Endothelial cell of umbilical vein (primary cell): ENCODE results near the gene VRK1. TPM values are rescaled to one million over a fixed set of nuclear protein-coding genes. Genes with fewer than 3 reads are reported as not detected.

Experiments used
- BruUV-seq: library from RNA; stranded (reverse); fragments of 400-500 nt; replicated peaks from 2 replicates; lab custom pipeline; 2021; lab: Mats Ljungman, UMichigan
- CTCF ChIA-PET: fragments of 300-600, 350-600 bp; sonication (Branson Sonifier 250); formaldehyde crosslinking; loops from one replicate; lab custom pipeline; 2021; ENCODE audit warnings: antibody characterized with exemption, inconsistent platforms; lab: Charles Lee
- POLR2A ChIA-PET: fragments of 300-600, 350-600 bp; sonication (Branson Sonifier 250); formaldehyde crosslinking; loops from one replicate; lab custom pipeline; 2021; ENCODE audit warnings: antibody characterized with exemption, inconsistent platforms; lab: Charles Lee
- DNase-seq: peaks from one replicate; pipeline ENCODE4 v3.0.0-alpha.2; 2011; ENCODE audit warnings: low read depth, low spot score
- FAIRE-seq: peaks from 2 replicates; lab custom pipeline; 2011; peaks lifted over from hg19 to GRCh38; lab: Jason Lieb, UNC
- H2AFZ ChIP-seq: 2 replicates; pipeline ENCODE4 v1.6.0; 2012; ENCODE audit warnings: low read depth, low read length, control low read depth, inconsistent platforms
- H3K27ac ChIP-seq: 2 replicates; pipeline ENCODE4 v1.5.1; 2011; ENCODE audit warnings: low read depth, mild to moderate bottlenecking, control low read depth, low read length, moderate library complexity; ENCODE audit not compliant: insufficient read depth
- H3K27me3 ChIP-seq, 2 experiments: 2 replicates each; pipeline versions ENCODE4 v1.6.0 to v1.6.1; 2011; ENCODE audit warnings: low read length in 2 of 2, mixed read lengths in 1 of 2; ENCODE audit not compliant: control insufficient read depth in 2 of 2, insufficient read depth in 2 of 2
- H3K36me3 ChIP-seq, 2 experiments: 2 replicates in 1 of 2; 3 replicates in 1 of 2; pipeline ENCODE4 v1.5.1; 2011; ENCODE audit warnings: low read length in 2 of 2, mild to moderate bottlenecking in 1 of 2, moderate library complexity in 1 of 2; ENCODE audit not compliant: control insufficient read depth in 2 of 2, insufficient read depth in 2 of 2; ENCODE audit errors: extremely low read depth in 1 of 2
- H3K4me1 ChIP-seq: 3 replicates; pipeline ENCODE4 v1.5.1; 2011; ENCODE audit warnings: mild to moderate bottlenecking, low read length; ENCODE audit not compliant: control insufficient read depth, insufficient read depth; ENCODE audit errors: extremely low read depth
- H3K4me2 ChIP-seq: 2 replicates; pipeline ENCODE4 v1.6.1; 2011; ENCODE audit warnings: low read length, control low read depth, mixed read lengths; ENCODE audit not compliant: insufficient read depth
- H3K4me3 ChIP-seq, 3 experiments: fragments of 200-600 bp in 1 of 3; sonication (generic), shearing (Covaris generic) in 1 of 3; replicated peaks in 1 of 3; 2 replicates each; pipeline ENCODE4 v1.5.1; 2011 to 2016; ENCODE audit warnings: control low read depth in 3 of 3, low read length in 3 of 3, mild to moderate bottlenecking in 2 of 3, inconsistent platforms in 1 of 3, low read depth in 1 of 3, moderate library complexity in 1 of 3; ENCODE audit not compliant: insufficient read depth in 1 of 3
- H3K79me2 ChIP-seq: 2 replicates; pipeline ENCODE4 v1.6.0; 2012; ENCODE audit warnings: low read length, inconsistent platforms; ENCODE audit not compliant: control insufficient read depth, insufficient read depth
- H3K9ac ChIP-seq: replicated peaks from 2 replicates; pipeline ENCODE3; 2011; ENCODE audit warnings: low read length, control low read depth; ENCODE audit not compliant: insufficient read depth; ENCODE audit errors: extremely low read depth
- H3K9me1 ChIP-seq: replicated peaks from 3 replicates; pipeline ENCODE4 v1.6.0; 2011; ENCODE audit warnings: mild to moderate bottlenecking, low read length; ENCODE audit not compliant: control insufficient read depth, insufficient read depth; ENCODE audit errors: extremely low read depth
- H3K9me3 ChIP-seq: replicated peaks from 2 replicates; pipeline ENCODE4 v1.5.1; 2012; ENCODE audit warnings: low read length, inconsistent platforms; ENCODE audit not compliant: control insufficient read depth, insufficient read depth
- H4K20me1 ChIP-seq: replicated peaks from 2 replicates; pipeline ENCODE3; 2011; ENCODE audit warnings: mild to moderate bottlenecking, low read length; ENCODE audit not compliant: control insufficient read depth, insufficient read depth; ENCODE audit errors: extremely low read depth
- EZH2 ChIP-seq: IDR thresholded peaks from 2 replicates; pipeline ENCODE4 v1.6.1; 2012; ENCODE audit warnings: borderline replicate concordance, low read depth, mild to moderate bottlenecking, moderate library complexity, low read length, inconsistent platforms; ENCODE audit not compliant: severe bottlenecking
- FOS ChIP-seq: IDR thresholded peaks from 2 replicates; pipeline ENCODE4 v1.6.1; 2011; ENCODE audit warnings: mild to moderate bottlenecking, low read length, moderate library complexity, borderline replicate concordance; ENCODE audit not compliant: insufficient read depth
- GATA2 ChIP-seq: IDR thresholded peaks from 2 replicates; pipeline ENCODE4 v1.7.0; 2011; ENCODE audit warnings: low read depth, mild to moderate bottlenecking, moderate library complexity, mixed read lengths, low read length; ENCODE audit not compliant: insufficient read length, insufficient read depth
- JUN ChIP-seq: IDR thresholded peaks from 2 replicates; pipeline ENCODE4 v1.6.1; 2011; ENCODE audit warnings: borderline replicate concordance, low read depth; ENCODE audit not compliant: insufficient read length, insufficient read depth
- MAX ChIP-seq: IDR thresholded peaks from 2 replicates; pipeline ENCODE4 v1.6.1; 2011; ENCODE audit not compliant: insufficient read depth, insufficient read length
- MYC ChIP-seq: IDR thresholded peaks from one replicate; pipeline ENCODE4 v1.6.1; 2011; ENCODE audit warnings: mild to moderate bottlenecking, low read depth, low read length
- POLR2A ChIP-seq: IDR thresholded peaks from 2 replicates; pipeline ENCODE4 v1.6.1; 2012; ENCODE audit warnings: low read depth, mild to moderate bottlenecking, control low read depth, low read length
- POLR2AphosphoS5 ChIP-seq: IDR thresholded peaks from 2 replicates; pipeline ENCODE4 v1.6.1; 2012; ENCODE audit warnings: low read depth, mild to moderate bottlenecking, control low read depth, low read length, moderate library complexity; ENCODE audit not compliant: insufficient read depth
- dilution Hi-C: fragments of 300-500 bp; cut with MboI; formaldehyde crosslinking; loops from one replicate; pipeline ENCODE4 v1.15.0; 2019; ENCODE audit warnings: low sequenced_read_pairs; ENCODE audit not compliant: extremely low pct_ligation_motif_present
- intact Hi-C: fragments of 100-400 bp; cut with micrococcal nuclease; formaldehyde crosslinking; loops from one replicate; pipeline ENCODE4 v1.10.0; 2022
- polyA plus RNA-seq, 4 experiments: library from polyadenylated mRNA; depleted of rRNA in 3 of 4; stranded (reverse) in 3 of 4; unstranded in 1 of 4; fragments of >200 nt; gene quantifications; 2 replicates each; pipeline versions ENCODE4 v1.2.1 to v1.2.3, GENCODE V29; 2011 to 2012; ENCODE audit warnings: missing spikeins in 1 of 4
- total RNA-seq: library from RNA; stranded (reverse); gene quantifications from 2 replicates; pipeline ENCODE4 v1.2.3, GENCODE V29; 2021
- TF ChIP-seq, protein P1 (sequence below), 2 donors: IDR thresholded peaks; 1 replicate in 1 of 2; 2 replicates in 1 of 2; pipeline ENCODE4 v1.5.1; 2011; ENCODE audit warnings: low read length in 2 of 2, mild to moderate bottlenecking in 2 of 2, moderate library complexity in 2 of 2, control low read depth in 1 of 2, inconsistent platforms in 1 of 2, low read depth in 1 of 2; ENCODE audit not compliant: insufficient read depth in 1 of 2; ENCODE audit errors: extremely low read depth in 1 of 2

VRK1 gene
- total and polyA plus RNA-seq, 2 donors (not counting 3 experiments of a cell fraction or from before 2014, with no cell fraction given), result 7.1 to 31.7 TPM

DNA sequence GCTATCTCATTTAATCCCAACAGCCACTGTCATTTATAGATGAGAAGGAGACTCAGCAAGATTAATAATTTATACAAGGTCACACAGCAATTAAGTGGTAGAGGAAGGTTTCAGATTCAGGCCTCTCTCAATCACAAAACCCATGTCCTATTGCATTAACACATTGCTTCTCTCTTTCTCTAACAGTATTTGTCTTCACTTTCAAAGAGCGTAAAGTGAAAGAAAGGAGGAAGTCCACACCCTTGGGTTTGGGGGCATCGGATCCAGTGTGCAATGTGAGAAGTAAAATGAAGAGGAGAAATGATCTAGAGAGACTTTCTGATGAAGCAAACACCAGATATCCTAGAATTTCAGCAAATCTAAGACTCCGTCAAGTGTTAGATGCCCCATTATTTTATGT is 7.0 kb upstream of the VRK1 start:
- no TSS peak for BruUV-seq
- TF ChIP-seq MYC (no peak), FOS (no peak), POLR2AphosphoS5 (no peak), MAX (no peak), EZH2 (no peak), POLR2A (no peak), GATA2 (no peak), JUN (no peak)
- TF ChIP-seq, protein P1, sequence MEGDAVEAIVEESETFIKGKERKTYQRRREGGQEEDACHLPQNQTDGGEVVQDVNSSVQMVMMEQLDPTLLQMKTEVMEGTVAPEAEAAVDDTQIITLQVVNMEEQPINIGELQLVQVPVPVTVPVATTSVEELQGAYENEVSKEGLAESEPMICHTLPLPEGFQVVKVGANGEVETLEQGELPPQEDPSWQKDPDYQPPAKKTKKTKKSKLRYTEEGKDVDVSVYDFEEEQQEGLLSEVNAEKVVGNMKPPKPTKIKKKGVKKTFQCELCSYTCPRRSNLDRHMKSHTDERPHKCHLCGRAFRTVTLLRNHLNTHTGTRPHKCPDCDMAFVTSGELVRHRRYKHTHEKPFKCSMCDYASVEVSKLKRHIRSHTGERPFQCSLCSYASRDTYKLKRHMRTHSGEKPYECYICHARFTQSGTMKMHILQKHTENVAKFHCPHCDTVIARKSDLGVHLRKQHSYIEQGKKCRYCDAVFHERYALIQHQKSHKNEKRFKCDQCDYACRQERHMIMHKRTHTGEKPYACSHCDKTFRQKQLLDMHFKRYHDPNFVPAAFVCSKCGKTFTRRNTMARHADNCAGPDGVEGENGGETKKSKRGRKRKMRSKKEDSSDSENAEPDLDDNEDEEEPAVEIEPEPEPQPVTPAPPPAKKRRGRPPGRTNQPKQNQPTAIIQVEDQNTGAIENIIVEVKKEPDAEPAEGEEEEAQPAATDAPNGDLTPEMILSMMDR (IDR thresholded peaks at IDR 0.05; ENCODE audit: extremely low read depth in 1 of 2, insufficient read depth in 1 of 2, low read depth in 1 of 2, low read length in 2 of 2), result no peak
- CTCF ChIA-PET, result no interaction called here
- H3K9me3 ChIP-seq, result no peaks in the 10 kb centered on the region
- POLR2A ChIA-PET, result no interaction called here
- H3K79me2 ChIP-seq, result no peaks in the 10 kb centered on the region
- H2AFZ ChIP-seq, result no peak overlapping the region
- DNase-seq, result no peak
- H3K4me2 ChIP-seq, result no peak overlapping the region
- H3K4me1 ChIP-seq, result no peaks in the 10 kb centered on the region
- H3K9me1 ChIP-seq, result no peaks in the 10 kb centered on the region
- no peaks in the 10 kb centered on the region for H4K20me1 ChIP-seq
- dilution Hi-C loops (no loop called here), intact Hi-C loops (no loop called here)
- no peak overlapping the region for H3K9ac ChIP-seq
- H3K27ac ChIP-seq, result no peak overlapping the region
- H3K4me3 ChIP-seq, result no peak overlapping the region
- peaks cover 0 to 2% of the 10 kb centered on the region in 2 experiments for H3K27me3 ChIP-seq
- no peak for FAIRE-seq
- H3K36me3 ChIP-seq, result no peaks in the 10 kb centered on the region
